Stimulated activated CD4-positive, alpha-beta T cell treated with anti-CD3 and anti-CD28 coated beads, TNF-alpha, amount 100 ng/mL, for 48 hours (primary cell): ENCODE results near the gene EEF2.

Source experiments
- DNase-seq, 3 donors: peaks; one replicate each; pipeline ENCODE4 v3.0.0-alpha.2; 2020; ENCODE audit warnings: low read depth in 3 of 3

The EEF2 gene

GRCh38 chr19:3984908-3985642 lies at the start of gene EEF2:
EEF2 (minus strand) TSS chr19:3985463; CDS start chr19:3985380, 83 bp downstream.
- peak; percentile 77 to 87 (median 86) for DNase-seq

GRCh38 chr19:4034048-4035017 lies 49.1 kb upstream of the EEF2 start:
- no peak for DNase-seq

GRCh38 chr19:4033028-4033956 lies 48.0 kb upstream of the EEF2 start:
- DNase-seq = no peak

DNA sequence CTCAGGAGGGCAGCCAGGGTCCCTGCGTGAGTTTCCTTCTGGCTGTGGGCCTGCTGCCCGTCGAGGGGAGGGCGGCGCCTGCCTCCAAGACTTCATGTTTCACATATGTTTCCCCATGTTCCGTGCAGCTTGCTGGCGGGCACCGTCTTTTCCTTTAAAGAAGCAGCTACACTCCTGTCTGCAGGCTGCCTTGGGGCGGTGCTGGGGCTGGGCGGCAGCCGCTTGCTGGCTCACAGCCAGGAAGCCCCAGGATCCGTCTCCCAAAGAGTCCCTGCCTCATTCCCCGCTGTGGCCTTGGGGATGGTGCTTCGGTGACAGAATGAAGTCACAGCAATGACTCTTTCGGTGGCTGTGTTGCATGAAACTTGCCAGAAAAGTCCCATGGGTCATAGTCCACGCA lies 47.2 kb upstream of the EEF2 start:
- no peak for DNase-seq

- no peak for DNase-seq
Observed at GRCh38 chr19:4031420-4031819, 46.2 kb upstream of the EEF2 start.

DNA sequence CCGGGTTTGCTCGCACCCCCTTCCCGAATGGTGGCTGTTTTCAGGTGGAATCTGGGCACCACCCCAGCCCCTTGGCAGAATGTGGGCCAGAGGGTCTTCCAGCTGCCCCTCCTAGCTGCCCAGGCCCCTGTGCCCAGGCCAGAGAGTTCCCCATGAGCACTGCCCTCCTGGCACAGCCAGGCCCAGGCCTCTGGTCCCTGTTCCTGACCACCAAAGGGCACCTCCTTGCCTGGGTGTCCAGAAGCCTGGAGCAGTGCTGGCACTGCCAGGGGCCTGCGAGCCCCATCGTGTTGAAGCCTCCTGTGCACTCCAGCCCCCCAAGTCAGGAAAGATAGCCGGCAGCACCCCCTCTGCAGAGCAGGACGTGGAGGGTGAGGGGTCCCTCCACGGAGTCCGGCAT lies 45.7 kb upstream of the EEF2 start:
- no peak for DNase-seq

- DNase-seq = no peak
Observed at GRCh38 chr19:4030552-4030951, 45.3 kb upstream of the EEF2 start.

DNA sequence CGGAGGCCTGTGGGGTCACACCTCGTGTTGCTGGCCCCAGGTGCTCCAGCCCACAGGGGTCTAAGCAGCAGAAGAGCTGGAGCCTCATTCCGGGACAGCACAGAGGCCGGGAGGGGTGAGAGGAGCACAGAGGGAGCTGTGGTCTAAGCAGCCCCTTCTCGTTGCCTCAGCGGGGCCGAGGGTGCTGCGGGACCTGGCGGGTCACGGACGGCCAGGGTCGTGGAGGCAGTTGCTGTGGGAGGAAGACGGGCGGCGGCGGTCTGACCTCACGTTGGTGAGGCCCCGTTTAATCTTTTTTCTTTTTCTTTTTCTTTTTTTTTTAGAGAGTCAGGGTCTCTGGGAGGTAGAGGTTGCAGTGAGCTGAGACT lies 44.0 kb upstream of the EEF2 start:
- DNase-seq = no peak

- no peak for DNase-seq
Observed at GRCh38 chr19:4028334-4029246, 43.3 kb upstream of the EEF2 start.

- DNase-seq = no peak
Observed at GRCh38 chr19:4027146-4027545, 41.9 kb upstream of the EEF2 start.

- no peak for DNase-seq
Observed at GRCh38 chr19:4025317-4025716, 40.1 kb upstream of the EEF2 start.

DNA sequence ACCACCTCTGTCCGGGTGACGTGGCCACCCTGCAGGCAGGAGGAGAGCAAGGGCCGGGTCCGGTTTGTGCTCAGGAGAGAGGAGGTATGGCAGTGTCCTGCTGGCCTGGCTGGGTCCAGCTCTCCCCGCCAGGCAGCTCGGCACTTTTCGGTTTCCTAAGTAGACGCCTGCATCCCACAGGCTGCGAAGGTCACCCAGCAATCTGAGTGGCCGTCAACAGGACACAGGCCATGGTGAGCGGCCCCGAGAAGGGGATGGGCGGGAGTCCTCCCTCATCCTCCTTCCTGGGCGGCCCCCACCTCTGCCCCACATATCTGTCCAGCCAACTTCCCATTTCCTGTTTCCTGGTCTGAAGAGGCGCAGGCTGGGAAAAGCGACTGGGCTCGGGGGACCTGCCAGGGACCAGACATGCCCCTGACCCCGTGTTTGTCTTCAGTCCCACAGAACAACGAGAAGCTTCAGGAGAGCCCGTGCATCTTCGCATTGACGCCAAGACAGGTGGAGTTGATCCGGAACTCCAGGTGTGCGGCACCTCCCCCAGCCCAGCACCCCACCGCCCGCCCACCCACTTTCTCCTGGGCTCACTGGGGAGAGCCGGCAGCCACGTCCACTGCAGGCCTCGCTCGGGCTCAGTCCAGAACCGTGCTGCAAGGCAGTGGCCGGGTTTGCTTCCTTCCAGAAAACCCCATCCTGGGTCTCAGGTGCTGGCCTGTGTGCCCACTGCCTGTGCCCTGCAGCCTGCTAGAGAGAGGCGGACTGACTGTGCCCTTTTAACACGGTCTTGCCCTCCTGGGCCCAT lies 38.5 kb upstream of the EEF2 start:
- DNase-seq = no peak

DNA sequence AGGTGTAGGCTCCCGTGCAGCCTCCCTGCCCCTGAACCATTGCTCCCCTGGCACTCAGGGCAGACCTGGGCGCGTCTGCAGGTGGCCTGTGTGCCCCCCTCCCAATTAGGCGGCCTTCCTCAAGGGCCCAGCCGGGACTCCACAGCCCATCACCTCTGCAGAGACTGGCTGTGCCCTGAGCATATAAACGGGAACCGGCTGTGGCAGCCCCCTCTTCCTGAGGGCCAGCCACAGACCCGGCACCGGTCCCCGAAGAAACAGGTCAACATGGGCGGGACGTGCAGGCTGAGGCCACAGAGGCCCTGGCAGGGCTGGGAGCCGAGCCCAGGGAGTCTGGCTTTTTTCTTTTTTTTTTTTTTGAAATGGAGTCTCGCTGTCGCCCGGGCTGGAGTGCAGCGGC lies 34.3 kb upstream of the EEF2 start:
- no peak for DNase-seq

DNA sequence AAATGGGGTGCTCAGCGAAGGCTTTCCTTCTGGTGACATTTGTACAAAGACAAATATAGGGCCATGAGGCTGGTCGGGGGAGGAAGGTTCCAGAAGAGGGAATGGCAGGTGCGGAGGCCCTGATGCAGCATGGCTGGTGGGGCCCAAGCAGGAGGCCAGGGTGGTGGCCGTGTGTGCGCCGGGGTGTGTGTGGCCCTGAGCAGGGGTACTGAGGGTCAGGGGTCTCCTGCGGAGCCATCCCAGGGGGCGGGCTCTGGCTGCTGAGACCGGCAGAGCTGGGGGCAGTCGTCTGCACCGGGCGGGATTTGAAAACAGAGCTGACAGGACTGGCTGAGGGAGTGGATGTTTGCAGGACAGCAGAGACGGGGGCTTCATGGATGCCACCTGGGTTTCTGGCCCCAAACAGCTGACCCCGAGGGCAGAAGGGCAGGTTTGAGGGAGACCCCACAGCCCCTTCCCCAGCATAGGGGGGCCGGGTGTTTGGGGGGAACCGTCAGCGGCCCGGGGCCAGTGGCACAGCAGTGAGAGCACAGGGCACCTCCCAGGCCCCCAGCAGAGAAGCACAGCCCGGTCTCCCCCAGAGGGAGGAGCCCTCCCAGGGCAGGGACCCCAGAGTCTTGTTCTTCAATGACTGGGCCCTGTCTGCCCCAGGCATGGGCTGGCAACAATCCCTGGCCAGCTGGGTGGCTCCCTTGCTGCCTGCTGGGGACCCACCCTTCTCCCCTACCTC lies 33.7 kb upstream of the EEF2 start:
- no peak for DNase-seq

GRCh38 chr19:4018140-4018613 lies 32.9 kb upstream of the EEF2 start:
- no peak for DNase-seq

DNA sequence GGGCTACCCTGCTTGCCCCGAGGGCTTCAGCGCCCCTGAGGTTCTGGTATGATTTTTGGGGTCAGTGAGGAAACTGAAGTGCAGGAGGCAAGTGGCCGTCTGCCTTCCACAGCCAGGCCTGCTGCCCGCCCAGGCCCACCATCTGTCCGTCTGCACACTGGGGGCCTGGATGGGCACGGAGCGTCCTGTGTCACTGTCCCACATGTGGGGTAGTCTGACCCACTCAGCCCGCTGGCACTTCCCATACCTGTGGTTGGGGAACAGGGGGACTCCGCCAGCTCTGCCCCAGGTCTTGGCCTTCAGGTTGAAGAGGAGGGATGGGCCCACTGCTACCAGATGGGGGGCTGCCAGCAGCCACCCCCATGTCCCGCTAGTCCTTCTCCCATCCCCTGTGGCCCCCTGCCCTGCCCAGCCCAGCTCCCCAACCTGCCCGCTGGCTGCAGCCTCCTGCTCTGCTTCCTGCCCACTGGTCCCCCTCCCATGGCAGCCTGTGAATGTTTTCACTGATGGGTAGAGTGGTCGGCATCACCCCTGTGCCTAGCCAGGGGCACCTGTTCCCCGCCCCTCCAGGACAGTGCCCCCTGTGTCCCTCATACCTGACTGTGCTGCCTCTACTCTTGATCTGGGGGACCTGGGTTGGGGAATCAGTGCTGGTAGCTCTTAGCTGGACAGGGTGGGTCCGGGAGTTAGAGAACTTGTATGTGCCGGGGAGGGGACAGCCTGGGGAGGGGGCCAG lies 31.8 kb upstream of the EEF2 start:
- no peak for DNase-seq

DNA sequence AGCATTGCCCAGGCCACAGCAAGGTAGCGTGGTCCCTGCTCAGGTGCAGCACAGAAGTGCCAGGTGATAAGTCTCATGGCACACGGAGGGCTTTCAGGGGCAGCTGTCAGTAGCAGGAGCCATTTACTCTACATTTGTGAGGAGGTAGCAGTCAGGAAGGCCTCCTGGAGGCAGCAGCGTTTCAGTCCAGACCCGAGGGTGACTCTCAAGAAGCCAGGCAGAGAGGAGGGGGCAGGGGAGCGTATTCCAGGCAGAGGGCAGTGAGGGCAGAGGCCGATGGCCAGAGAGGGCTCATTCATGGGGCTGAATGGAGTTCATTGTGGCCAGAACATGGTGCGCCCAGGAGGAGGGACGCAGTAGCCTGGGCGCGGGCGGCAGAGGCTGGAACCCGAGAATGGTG lies 31.2 kb upstream of the EEF2 start:
- no peak for DNase-seq

DNA sequence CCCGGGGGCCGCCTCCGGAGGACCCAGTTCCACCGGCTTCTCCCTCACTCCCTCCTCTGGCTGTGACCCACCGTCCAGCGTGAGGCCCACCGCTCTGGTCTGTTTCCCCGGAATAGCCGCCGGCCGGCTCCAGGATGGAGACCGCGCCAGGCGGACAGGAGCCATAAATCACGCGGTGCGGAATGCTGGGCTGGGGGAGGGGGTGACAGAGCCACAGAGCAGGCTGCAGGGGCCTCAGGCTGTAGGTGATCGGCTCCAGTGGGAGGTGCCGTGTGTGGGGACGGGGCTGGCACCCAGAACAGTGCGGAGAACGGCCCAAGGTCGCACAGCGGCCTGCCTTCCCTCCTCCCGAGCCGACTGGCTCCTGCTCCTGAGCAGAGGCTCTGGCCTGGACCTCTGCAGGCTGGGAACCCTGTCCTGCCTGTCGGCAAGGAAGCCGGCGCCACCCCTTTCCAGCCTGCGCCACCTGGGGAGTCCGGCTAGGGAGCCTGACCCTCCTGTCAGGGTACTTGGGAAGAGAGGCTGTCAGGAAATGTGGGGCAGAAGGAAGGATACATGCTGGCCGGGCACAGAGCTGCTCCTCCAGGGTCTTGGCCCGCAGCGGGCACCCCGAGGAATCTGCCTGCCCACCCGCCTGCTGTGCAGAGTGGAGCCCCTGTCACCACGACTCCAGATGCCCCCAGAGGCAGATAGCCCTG lies 30.6 kb upstream of the EEF2 start:
- no peak for DNase-seq
